ENCODE results near the gene FBXO11.

Gene FBXO11

GRCh38 chr2:47844162-47844561 lies 62.1 kb downstream of the FBXO11 start:
- DNase-seq = no peak

- no peak for DNase-seq
Observed at GRCh38 chr2:47843407-47843806, 62.9 kb downstream of the FBXO11 start.

- no peak for DNase-seq
Observed at GRCh38 chr2:47842846-47843245, 63.5 kb downstream of the FBXO11 start.

GRCh38 chr2:47838686-47839085 lies 67.6 kb downstream of the FBXO11 start:
- DNase-seq = no peak

- no peak for DNase-seq
Observed at GRCh38 chr2:47838249-47838648, 68.0 kb downstream of the FBXO11 start.

- no peak for DNase-seq
Observed at GRCh38 chr2:47833516-47833968, 72.8 kb downstream of the FBXO11 start.

- DNase-seq = no peak
Observed at GRCh38 chr2:47822518-47822917, 83.8 kb downstream of the FBXO11 start.

- no peak for DNase-seq
Observed at GRCh38 chr2:47819834-47820233, 86.5 kb downstream of the FBXO11 start.

- DNase-seq = no peak
Observed at GRCh38 chr2:47818777-47819176, 87.5 kb downstream of the FBXO11 start.

- no peak for DNase-seq
Observed at GRCh38 chr2:47815764-47816163, 90.5 kb downstream of the FBXO11 start.

- DNase-seq = no peak
Observed at GRCh38 chr2:47811668-47812067, 94.6 kb downstream of the FBXO11 start.

- DNase-seq = no peak
Observed at GRCh38 chr2:47810850-47811249, 95.4 kb downstream of the FBXO11 start.

- no peak for DNase-seq
Observed at GRCh38 chr2:47809903-47810302, 96.4 kb downstream of the FBXO11 start.

GRCh38 chr2:47808614-47809013 lies 97.7 kb downstream of the FBXO11 start:
- no peak for DNase-seq

- no peak for DNase-seq
Observed at GRCh38 chr2:47805850-47806249, 100.4 kb downstream of the FBXO11 start.

GRCh38 chr2:47803770-47804169 lies 102.5 kb downstream of the FBXO11 start:
- DNase-seq = no peak

GRCh38 chr2:47803363-47803762 lies 102.9 kb downstream of the FBXO11 start:
- no peak for DNase-seq

- no peak for DNase-seq
Observed at GRCh38 chr2:47801118-47801517, 105.2 kb downstream of the FBXO11 start.

GRCh38 chr2:47799031-47799609 lies 107.2 kb downstream of the FBXO11 start:
- DNase-seq = no peak

- DNase-seq = no peak
Observed at GRCh38 chr2:47798631-47799030, 107.7 kb downstream of the FBXO11 start.

- no peak for DNase-seq
Observed at GRCh38 chr2:47796090-47796697, 110.1 kb downstream of the FBXO11 start.

GRCh38 chr2:47785986-47786385 lies 120.3 kb downstream of the FBXO11 start:
- no peak for DNase-seq

GRCh38 chr2:47784352-47784851 lies 121.9 kb downstream of the FBXO11 start:
- DNase-seq = no peak

GRCh38 chr2:47783486-47784351 lies 122.6 kb downstream of the FBXO11 start:
- peak; percentile 58 to 63 for DNase-seq
